ENCODE measurements around the gene FRY. TPM values are rescaled to one million over a fixed set of nuclear protein-coding genes. Genes with fewer than 3 reads are reported as not detected.

FRY gene
- total RNA-seq, 1 experiment from 2014 or later: 1.3 TPM

- H3K4me2 ChIP-seq (ENCODE audit: low read length): peak overlapping the region; percentile 98
- H3F3A ChIP-seq (ENCODE audit: low read length, unreplicated experiment): no peaks in the 10 kb centered on the region
- no peaks in the 10 kb centered on the region for H4K20me1 ChIP-seq (ENCODE audit: low read length)
- H3K36me3 ChIP-seq (ENCODE audit: low read depth, low read length): no peaks in the 10 kb centered on the region; the same call in 1 of the 2 replicates
- peaks cover 23% of the 10 kb centered on the region for H3K4me1 ChIP-seq (ENCODE audit: insufficient read depth, low read length)
- H3K27ac ChIP-seq (ENCODE audit: low read length): peak overlapping the region; percentile 88; the same call in 1 of the 2 replicates
- H3K79me2 ChIP-seq (ENCODE audit: low read length): peaks cover 12% of the 10 kb centered on the region
- peak overlapping the region; percentile 95 for H3K9ac ChIP-seq (ENCODE audit: low read length)
- peak overlapping the region; percentile 99; the same call in 1 of the 2 replicates for H2AFZ ChIP-seq (ENCODE audit: low read length)
- no peaks in the 10 kb centered on the region for H3K9me2 ChIP-seq (replicated peaks; ENCODE audit: low read length)
- ChIA-PET POLR2A (ENCODE audit: unreplicated experiment) (interaction anchor here (0.5 kb wide), 1 partner anchor 28 kb away, joined by 4 read pairs; no protein-coding TSS in a partner anchor), CTCF (no interaction called here)
- TF ChIP-seq CTCF (conservative IDR thresholded peaks at IDR 0.05; ENCODE audit: low read depth, low read length) (no peak), EZH2phosphoT487 (IDR thresholded peaks at IDR 0.05; ENCODE audit: borderline replicate concordance, low read length) (no peak), EZH2 (IDR thresholded peaks at IDR 0.05; ENCODE audit: low read length, unreplicated experiment) (no peak)
- DNase-seq: no peak
- H3K9me3 ChIP-seq (ENCODE audit: low read length): no peaks in the 10 kb centered on the region
- no peak for ATAC-seq
- intact Hi-C loops (cut with micrococcal nuclease): loop anchor here (5.0 to 10.0 kb wide), 2 partner anchors 108 to 221 kb away; partner anchors contain the start of genes N4BP2L1 and N4BP2L2
- no TSS peak for BruUV-seq (replicated peaks)
- no peaks in the 10 kb centered on the region for H3K27me3 ChIP-seq (ENCODE audit: low read length)
- peak overlapping the region; percentile 86 for H3K4me3 ChIP-seq (ENCODE audit: low read length)
These were observed 284.9 kb downstream of the FRY start for GRCh38 chr13:32316501-32316900.

- H3K9me2 ChIP-seq (replicated peaks; ENCODE audit: low read length): no peaks in the 10 kb centered on the region
- H4K20me1 ChIP-seq (ENCODE audit: low read length): no peaks in the 10 kb centered on the region
- H3K4me3 ChIP-seq (ENCODE audit: low read length): no peak overlapping the region
- no peaks in the 10 kb centered on the region; the same call in 1 of the 2 replicates for H3K36me3 ChIP-seq (ENCODE audit: low read depth, low read length)
- BruUV-seq (replicated peaks): no TSS peak
- H3K79me2 ChIP-seq (ENCODE audit: low read length): peaks cover 12% of the 10 kb centered on the region
- CTCF ChIA-PET: no interaction called here
- H3K9me3 ChIP-seq (ENCODE audit: low read length): no peaks in the 10 kb centered on the region
- H3F3A ChIP-seq (ENCODE audit: low read length, unreplicated experiment): no peaks in the 10 kb centered on the region
- no peak overlapping the region for H3K9ac ChIP-seq (ENCODE audit: low read length)
- H3K27me3 ChIP-seq (ENCODE audit: low read length): no peaks in the 10 kb centered on the region
- H3K27ac ChIP-seq (ENCODE audit: low read length): no peak overlapping the region
- intact Hi-C loops (cut with micrococcal nuclease): loop anchor here (5.0 to 10.0 kb wide), 2 partner anchors 107 to 219 kb away; partner anchors contain the start of genes N4BP2L1 and N4BP2L2
- ATAC-seq: no peak
- H3K4me2 ChIP-seq (ENCODE audit: low read length): peak overlapping the region; percentile 98; the same call in 1 of the 2 replicates
- no peak for DNase-seq
- POLR2A ChIA-PET (ENCODE audit: unreplicated experiment): no interaction called here
- TF ChIP-seq CTCF (conservative IDR thresholded peaks at IDR 0.05; ENCODE audit: low read depth, low read length): no peak
- peaks cover 23% of the 10 kb centered on the region for H3K4me1 ChIP-seq (ENCODE audit: insufficient read depth, low read length)
- no peak overlapping the region for H2AFZ ChIP-seq (ENCODE audit: low read length)
These were observed 286.3 kb downstream of the FRY start for GRCh38 chr13:32317716-32318465.

- H3F3A ChIP-seq (ENCODE audit: low read length, unreplicated experiment): no peaks in the 10 kb centered on the region
- CTCF ChIA-PET: no interaction called here
These were observed 289.0 kb downstream of the FRY start for GRCh38 chr13:32320528-32320927.

More at GRCh38 chr13:32320528-32320927, 289.0 kb downstream of the FRY start:
- ATAC-seq (peak; percentile 62), DNase-seq (peak; percentile 62)
- TF ChIP-seq CTCF (conservative IDR thresholded peaks at IDR 0.05; ENCODE audit: low read depth, low read length): no peak
- TF ChIP-seq EZH2 (IDR thresholded peaks at IDR 0.05; ENCODE audit: low read length, unreplicated experiment): no peak
- no peak for TF ChIP-seq EZH2phosphoT487 (IDR thresholded peaks at IDR 0.05; ENCODE audit: borderline replicate concordance, low read length)
- no peaks in the 10 kb centered on the region for H3K9me3 ChIP-seq (ENCODE audit: low read length)
- peak overlapping the region; percentile 61 for H3K27ac ChIP-seq (ENCODE audit: low read length)
- H3K27me3 ChIP-seq (ENCODE audit: low read length): no peaks in the 10 kb centered on the region
- intact Hi-C loops (cut with micrococcal nuclease): no loop called here
- no peak overlapping the region for H3K9ac ChIP-seq (ENCODE audit: low read length)
- H3K79me2 ChIP-seq (ENCODE audit: low read length): peaks cover 12% of the 10 kb centered on the region
- H3K4me3 ChIP-seq (ENCODE audit: low read length): no peak overlapping the region
- no TSS peak for BruUV-seq (replicated peaks)
- H3K4me2 ChIP-seq (ENCODE audit: low read length): peak overlapping the region; percentile 58
- POLR2A ChIA-PET (ENCODE audit: unreplicated experiment): no interaction called here
- peaks cover 28% of the 10 kb centered on the region for H3K4me1 ChIP-seq (ENCODE audit: insufficient read depth, low read length)
- no peaks in the 10 kb centered on the region; the same call in 1 of the 2 replicates for H3K36me3 ChIP-seq (ENCODE audit: low read depth, low read length)
- no peak overlapping the region for H2AFZ ChIP-seq (ENCODE audit: low read length)
- no peaks in the 10 kb centered on the region for H4K20me1 ChIP-seq (ENCODE audit: low read length)
- no peaks in the 10 kb centered on the region for H3K9me2 ChIP-seq (replicated peaks; ENCODE audit: low read length)

Data from PC-3 (cell line).